Thyroid gland (tissue), 4 donors: ENCODE data around the gene FOXK1.

ENCODE experiments used
- CTCF ChIP-seq, 6 experiments: fragments of 200-600 bp in 3 of 6; fragments of 450-650 bp in 3 of 6; sonication (generic) in 3 of 6; IDR thresholded peaks; one replicate each; pipeline ENCODE4 v1.5.1; 2016 to 2019; ENCODE audit warnings: antibody characterized with exemption in 6 of 6, mild to moderate bottlenecking in 2 of 6, inconsistent platforms in 1 of 6, moderate library complexity in 1 of 6
- POLR2A ChIP-seq, 2 donors: fragments of 450-650 bp; IDR thresholded peaks; one replicate each; pipeline ENCODE4 v1.6.1; 2017; ENCODE audit warnings: antibody characterized with exemption in 2 of 2, mild to moderate bottlenecking in 2 of 2, moderate library complexity in 1 of 2

GRCh38 chr7:4820405-4820966, 138.4 kb downstream of the FOXK1 start:
- TF ChIP-seq POLR2A (IDR thresholded peaks at IDR 0.05) (no peak), CTCF (IDR thresholded peaks at IDR 0.05) (no peak)
